ENCODE results near the gene ATM. TPM values are rescaled to one million over a fixed set of nuclear protein-coding genes. Genes with fewer than 3 reads are reported as not detected.

ATM gene
- total and polyA plus RNA-seq, 2 donors (not counting 3 experiments of a cell fraction or from before 2014, with no cell fraction given) = 11.8 to 49.7 TPM

DNA sequence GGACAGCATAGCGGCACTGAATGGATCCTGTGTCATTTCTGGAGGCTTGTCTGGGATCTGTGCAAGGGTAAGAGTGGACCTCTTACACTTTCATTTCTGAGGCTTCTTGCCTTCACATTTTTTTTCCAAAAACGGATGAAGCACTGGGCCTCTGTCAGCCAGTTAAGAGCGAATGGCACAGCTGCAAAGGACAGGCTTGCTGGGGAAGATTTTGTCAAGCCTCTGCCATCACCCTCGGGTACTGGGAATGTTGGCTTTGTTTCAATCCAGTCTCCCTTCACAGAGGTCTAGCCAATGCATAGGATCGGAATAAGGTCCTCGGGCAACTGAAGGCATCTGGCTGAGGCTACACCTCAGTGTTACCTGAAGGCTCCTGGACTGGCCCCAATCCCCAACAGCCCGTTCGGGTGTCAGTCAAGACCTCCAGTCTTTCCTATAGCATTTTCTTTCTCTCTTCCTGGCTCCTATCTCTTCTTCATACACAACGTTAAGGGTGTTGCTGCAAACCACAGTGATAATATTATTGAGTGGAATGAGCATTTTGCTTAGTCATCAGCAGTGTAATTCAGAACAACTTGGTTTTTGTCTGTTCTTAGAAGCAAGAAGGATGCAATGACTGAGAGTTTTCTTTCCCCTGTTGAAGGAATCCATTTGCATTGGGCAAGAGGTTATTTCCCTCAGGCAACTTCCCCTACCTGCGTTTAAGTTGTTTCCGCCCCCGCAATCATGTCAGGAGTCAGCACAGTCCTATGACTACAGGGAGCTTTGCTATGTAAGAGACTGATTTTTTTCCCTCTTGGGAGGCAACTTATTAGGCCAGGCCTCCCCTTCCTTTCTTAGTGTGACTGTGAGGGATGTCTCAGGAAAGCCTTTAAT lies 23.2 kb upstream of the ATM start:
- H3K9ac ChIP-seq (replicated peaks; ENCODE audit: extremely low read depth, insufficient read depth, low read length) = no peak overlapping the region
- H3K79me2 ChIP-seq (ENCODE audit: control insufficient read depth, insufficient read depth, low read length) = peaks cover 14% of the 10 kb centered on the region

More for the DNA sequence above, 23.2 kb upstream of the ATM start:
- H3K27me3 ChIP-seq (ENCODE audit: control insufficient read depth in 2 of 2, insufficient read depth in 2 of 2, low read length in 2 of 2) = no peaks in the 10 kb centered on the region
- DNase-seq (ENCODE audit: low read depth, low spot score) (no peak), FAIRE-seq (no peak)
- ChIA-PET CTCF (no interaction called here), POLR2A (no interaction called here)
- H3K36me3 ChIP-seq (ENCODE audit: control insufficient read depth in 2 of 2, extremely low read depth in 1 of 2, insufficient read depth in 2 of 2, low read length in 2 of 2) = peaks cover 4 to 10% of the 10 kb centered on the region in 2 experiments
- no peaks in the 10 kb centered on the region for H3K9me1 ChIP-seq (replicated peaks; ENCODE audit: control insufficient read depth, extremely low read depth, insufficient read depth, low read length)
- no peak overlapping the region for H3K4me2 ChIP-seq (ENCODE audit: insufficient read depth, low read length)
- TF ChIP-seq CTCF (IDR thresholded peaks at IDR 0.05; ENCODE audit: extremely low read depth in 1 of 2, insufficient read depth in 1 of 2, low read depth in 1 of 2, low read length in 2 of 2) = no peak
- H3K4me3 ChIP-seq (replicated peaks in 1 of 3; ENCODE audit: insufficient read depth in 1 of 3, low read depth in 1 of 3, low read length in 3 of 3) = no peak overlapping the region
- H4K20me1 ChIP-seq (replicated peaks; ENCODE audit: control insufficient read depth, extremely low read depth, insufficient read depth, low read length) = no peaks in the 10 kb centered on the region
- H2AFZ ChIP-seq (ENCODE audit: low read depth, low read length) = no peak overlapping the region
- no TSS peak for BruUV-seq (replicated peaks)
- intact Hi-C loops (cut with micrococcal nuclease) = no loop called here
- no peaks in the 10 kb centered on the region for H3K4me1 ChIP-seq (ENCODE audit: control insufficient read depth, extremely low read depth, insufficient read depth, low read length)
- dilution Hi-C loops (cut with MboI; ENCODE audit: extremely low pct_ligation_motif_present, low sequenced_read_pairs) = no loop called here
- no peak overlapping the region for H3K27ac ChIP-seq (ENCODE audit: insufficient read depth, low read depth, low read length)
- no peaks in the 10 kb centered on the region for H3K9me3 ChIP-seq (replicated peaks; ENCODE audit: control insufficient read depth, insufficient read depth, low read length)
